ENCODE data around the gene PTPRD. TPM values are rescaled to one million over a fixed set of nuclear protein-coding genes. Genes with fewer than 3 reads are reported as not detected.

The PTPRD gene
- total and polyA plus RNA-seq, 9 of the 15 experiments (the other 6 are each of a cell fraction or from before 2014, with no cell fraction given): 0.11 TPM; not detected in 8

DNA sequence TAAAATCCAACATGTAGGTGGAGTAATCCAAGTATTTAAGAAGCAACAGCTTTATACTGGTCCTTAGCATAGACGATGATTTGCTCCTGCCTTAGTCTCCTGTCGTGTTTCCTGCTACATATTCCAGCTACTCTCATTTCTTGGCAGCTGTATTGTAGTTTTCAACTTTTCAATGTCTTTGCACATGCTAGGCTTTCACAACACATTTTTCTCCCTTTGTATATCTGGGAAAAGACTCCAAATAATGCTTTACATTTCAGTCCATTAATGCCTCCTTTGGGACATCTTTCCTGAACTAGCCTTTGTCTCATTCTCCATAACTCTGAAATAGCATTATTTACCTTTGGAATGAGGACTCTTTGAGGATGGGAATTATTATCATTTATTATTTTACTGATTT, 508.0 kb downstream of the PTPRD start:
- Histone ChIP-seq H3K4me1 (replicated peaks in 1 of 2; ENCODE audit: control insufficient read depth in 2 of 2, insufficient read depth in 2 of 2, low read length in 2 of 2) (no peaks in the 10 kb centered on the region), H3K27me3 (ENCODE audit: control insufficient read depth in 2 of 2, insufficient read depth in 2 of 2, low read length in 2 of 2) (no peaks in the 10 kb centered on the region), H3K9me3 (replicated peaks; ENCODE audit: control insufficient read depth, insufficient read depth, low read depth, low read length) (no peaks in the 10 kb centered on the region), H3K27ac (ENCODE audit: extremely low read depth, low read depth, low read length) (no peak overlapping the region), H3K4me2 (ENCODE audit: insufficient read depth, low read length) (no peak overlapping the region), H3K79me2 (ENCODE audit: control insufficient read depth, insufficient read depth, low read length) (no peaks in the 10 kb centered on the region), H3K9me1 (ENCODE audit: control insufficient read depth, insufficient read depth, low read length) (no peaks in the 10 kb centered on the region), H2AFZ (ENCODE audit: low read depth, low read length) (no peak overlapping the region), H4K20me1 (replicated peaks; ENCODE audit: control insufficient read depth, insufficient read depth, low read length) (no peaks in the 10 kb centered on the region), H3K4me3 (no peak overlapping the region), H3K9ac (ENCODE audit: insufficient read depth in 1 of 2, low read depth in 2 of 2, low read length in 2 of 2) (no peak overlapping the region), H3K36me3 (ENCODE audit: control insufficient read depth, insufficient read depth, low read length) (no peaks in the 10 kb centered on the region)
- TF ChIP-seq CCNT2 (IDR thresholded peaks at IDR 0.05; ENCODE audit: borderline replicate concordance, extremely low read depth, insufficient read length, low read depth, low read length) (no peak), MAFG (tag; conservative IDR thresholded peaks at IDR 0.05) (no peak), RAD21 (CRISPR knock-in tag; conservative IDR thresholded peaks at IDR 0.05 in 1 of 2, IDR thresholded peaks at IDR 0.05 in 1 of 2) (no peak), BRCA1 (IDR thresholded peaks at IDR 0.05) (no peak), BRCA1 (CRISPR knock-in tag; IDR thresholded peaks at IDR 0.05) (no peak), ZNF696 (CRISPR knock-in tag; conservative IDR thresholded peaks at IDR 0.05) (no peak), LEF1 (IDR thresholded peaks at IDR 0.05) (no peak), CHCHD3 (CRISPR knock-in tag; IDR thresholded peaks at IDR 0.05) (no peak), SMARCC2 (IDR thresholded peaks at IDR 0.05; ENCODE audit: low read depth) (no peak), POU5F1 (IDR thresholded peaks at IDR 0.05; ENCODE audit: borderline replicate concordance, low read depth, low read length, partially characterized antibody) (no peak)
- TF ChIP-seq, protein P1, sequence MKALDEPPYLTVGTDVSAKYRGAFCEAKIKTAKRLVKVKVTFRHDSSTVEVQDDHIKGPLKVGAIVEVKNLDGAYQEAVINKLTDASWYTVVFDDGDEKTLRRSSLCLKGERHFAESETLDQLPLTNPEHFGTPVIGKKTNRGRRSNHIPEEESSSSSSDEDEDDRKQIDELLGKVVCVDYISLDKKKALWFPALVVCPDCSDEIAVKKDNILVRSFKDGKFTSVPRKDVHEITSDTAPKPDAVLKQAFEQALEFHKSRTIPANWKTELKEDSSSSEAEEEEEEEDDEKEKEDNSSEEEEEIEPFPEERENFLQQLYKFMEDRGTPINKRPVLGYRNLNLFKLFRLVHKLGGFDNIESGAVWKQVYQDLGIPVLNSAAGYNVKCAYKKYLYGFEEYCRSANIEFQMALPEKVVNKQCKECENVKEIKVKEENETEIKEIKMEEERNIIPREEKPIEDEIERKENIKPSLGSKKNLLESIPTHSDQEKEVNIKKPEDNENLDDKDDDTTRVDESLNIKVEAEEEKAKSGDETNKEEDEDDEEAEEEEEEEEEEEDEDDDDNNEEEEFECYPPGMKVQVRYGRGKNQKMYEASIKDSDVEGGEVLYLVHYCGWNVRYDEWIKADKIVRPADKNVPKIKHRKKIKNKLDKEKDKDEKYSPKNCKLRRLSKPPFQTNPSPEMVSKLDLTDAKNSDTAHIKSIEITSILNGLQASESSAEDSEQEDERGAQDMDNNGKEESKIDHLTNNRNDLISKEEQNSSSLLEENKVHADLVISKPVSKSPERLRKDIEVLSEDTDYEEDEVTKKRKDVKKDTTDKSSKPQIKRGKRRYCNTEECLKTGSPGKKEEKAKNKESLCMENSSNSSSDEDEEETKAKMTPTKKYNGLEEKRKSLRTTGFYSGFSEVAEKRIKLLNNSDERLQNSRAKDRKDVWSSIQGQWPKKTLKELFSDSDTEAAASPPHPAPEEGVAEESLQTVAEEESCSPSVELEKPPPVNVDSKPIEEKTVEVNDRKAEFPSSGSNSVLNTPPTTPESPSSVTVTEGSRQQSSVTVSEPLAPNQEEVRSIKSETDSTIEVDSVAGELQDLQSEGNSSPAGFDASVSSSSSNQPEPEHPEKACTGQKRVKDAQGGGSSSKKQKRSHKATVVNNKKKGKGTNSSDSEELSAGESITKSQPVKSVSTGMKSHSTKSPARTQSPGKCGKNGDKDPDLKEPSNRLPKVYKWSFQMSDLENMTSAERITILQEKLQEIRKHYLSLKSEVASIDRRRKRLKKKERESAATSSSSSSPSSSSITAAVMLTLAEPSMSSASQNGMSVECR (CRISPR knock-in tag; IDR thresholded peaks at IDR 0.05): no peak
- TF ChIP-seq, protein P2, sequence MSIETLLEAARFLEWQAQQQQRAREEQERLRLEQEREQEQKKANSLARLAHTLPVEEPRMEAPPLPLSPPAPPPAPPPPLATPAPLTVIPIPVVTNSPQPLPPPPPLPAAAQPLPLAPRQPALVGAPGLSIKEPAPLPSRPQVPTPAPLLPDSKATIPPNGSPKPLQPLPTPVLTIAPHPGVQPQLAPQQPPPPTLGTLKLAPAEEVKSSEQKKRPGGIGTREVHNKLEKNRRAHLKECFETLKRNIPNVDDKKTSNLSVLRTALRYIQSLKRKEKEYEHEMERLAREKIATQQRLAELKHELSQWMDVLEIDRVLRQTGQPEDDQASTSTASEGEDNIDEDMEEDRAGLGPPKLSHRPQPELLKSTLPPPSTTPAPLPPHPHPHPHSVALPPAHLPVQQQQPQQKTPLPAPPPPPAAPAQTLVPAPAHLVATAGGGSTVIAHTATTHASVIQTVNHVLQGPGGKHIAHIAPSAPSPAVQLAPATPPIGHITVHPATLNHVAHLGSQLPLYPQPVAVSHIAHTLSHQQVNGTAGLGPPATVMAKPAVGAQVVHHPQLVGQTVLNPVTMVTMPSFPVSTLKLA (conservative IDR thresholded peaks at IDR 0.05): no peak
- TF ChIP-seq, protein P3, sequence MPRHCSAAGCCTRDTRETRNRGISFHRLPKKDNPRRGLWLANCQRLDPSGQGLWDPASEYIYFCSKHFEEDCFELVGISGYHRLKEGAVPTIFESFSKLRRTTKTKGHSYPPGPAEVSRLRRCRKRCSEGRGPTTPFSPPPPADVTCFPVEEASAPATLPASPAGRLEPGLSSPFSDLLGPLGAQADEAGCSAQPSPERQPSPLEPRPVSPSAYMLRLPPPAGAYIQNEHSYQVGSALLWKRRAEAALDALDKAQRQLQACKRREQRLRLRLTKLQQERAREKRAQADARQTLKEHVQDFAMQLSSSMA (CRISPR knock-in tag; IDR thresholded peaks at IDR 0.05): no peak
- TF ChIP-seq, protein P4, sequence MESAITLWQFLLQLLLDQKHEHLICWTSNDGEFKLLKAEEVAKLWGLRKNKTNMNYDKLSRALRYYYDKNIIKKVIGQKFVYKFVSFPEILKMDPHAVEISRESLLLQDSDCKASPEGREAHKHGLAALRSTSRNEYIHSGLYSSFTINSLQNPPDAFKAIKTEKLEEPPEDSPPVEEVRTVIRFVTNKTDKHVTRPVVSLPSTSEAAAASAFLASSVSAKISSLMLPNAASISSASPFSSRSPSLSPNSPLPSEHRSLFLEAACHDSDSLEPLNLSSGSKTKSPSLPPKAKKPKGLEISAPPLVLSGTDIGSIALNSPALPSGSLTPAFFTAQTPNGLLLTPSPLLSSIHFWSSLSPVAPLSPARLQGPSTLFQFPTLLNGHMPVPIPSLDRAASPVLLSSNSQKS (CRISPR knock-in tag; IDR thresholded peaks at IDR 0.05): no peak
- intact Hi-C loops (cut with micrococcal nuclease) (no loop called here), in situ Hi-C loops (cut with MboI) (no loop called here)
- BruUV-seq (replicated peaks): no TSS peak
- ChIA-PET POLR2A (no interaction called here), CTCF (ENCODE audit: low intra/inter-chr PET ratio) (no interaction called here)
- 0% methylated on average over 2 of the region's 2 CpGs for WGBS (ENCODE audit: insufficient coverage, low coverage, missing lambda C conversion rate)
- FAIRE-seq (no peak), DNase-seq (ENCODE audit: extremely low read depth in 1 of 4, low spot score in 3 of 4) (no peak), ATAC-seq (no peak)
